SKM-1 treated with dmso at 0.1 percent for 144 hours (cell line): ENCODE measurements around the gene CPSF3.

Experiments used
- DNase-seq: peaks from one replicate; lab custom pipeline; 2025; ENCODE audit not compliant: unreplicated experiment; lab: John Stamatoyannopoulos, UW

The CPSF3 gene

GRCh38 chr2:9462886-9463697, 39.6 kb downstream of the CPSF3 start:
- no peak for DNase-seq

GRCh38 chr2:9463698-9464034, 40.2 kb downstream of the CPSF3 start:
- DNase-seq, result no peak

- DNase-seq, result no peak
Observed at GRCh38 chr2:9465170-9465569, 41.7 kb downstream of the CPSF3 start.

- no peak for DNase-seq
Observed at GRCh38 chr2:9466147-9466683, 42.8 kb downstream of the CPSF3 start.

GRCh38 chr2:9467687-9468086, 44.2 kb downstream of the CPSF3 start:
- no peak for DNase-seq

GRCh38 chr2:9471206-9471605, 47.8 kb downstream of the CPSF3 start:
- DNase-seq, result no peak

- DNase-seq, result no peak
Observed at GRCh38 chr2:9472511-9472910, 49.1 kb downstream of the CPSF3 start.

- no peak for DNase-seq
Observed at GRCh38 chr2:9473308-9473984, 50.0 kb downstream of the CPSF3 start.

- no peak for DNase-seq
Observed at GRCh38 chr2:9473985-9474360, 50.5 kb downstream of the CPSF3 start.

- peak; percentile 24 for DNase-seq
Observed at GRCh38 chr2:9474361-9475057, 51.1 kb downstream of the CPSF3 start, which contains the start of gene IAH1. IAH1 (plus strand) TSS chr2:9474551; CDS start chr2:9474567, 16 bp downstream.

- no peak for DNase-seq
Observed at GRCh38 chr2:9477914-9478313, 54.5 kb downstream of the CPSF3 start.

GRCh38 chr2:9478526-9478925, 55.1 kb downstream of the CPSF3 start:
- DNase-seq, result no peak

GRCh38 chr2:9480157-9480556, 56.7 kb downstream of the CPSF3 start:
- DNase-seq, result no peak

GRCh38 chr2:9483107-9483506, 59.7 kb downstream of the CPSF3 start:
- DNase-seq, result no peak

- no peak for DNase-seq
Observed at GRCh38 chr2:9484533-9484932, 61.1 kb downstream of the CPSF3 start.

- no peak for DNase-seq
Observed at GRCh38 chr2:9488583-9489547, 65.4 kb downstream of the CPSF3 start.

GRCh38 chr2:9490789-9491188, 67.3 kb downstream of the CPSF3 start:
- no peak for DNase-seq

GRCh38 chr2:9492927-9493326, 69.5 kb downstream of the CPSF3 start:
- DNase-seq, result no peak

- no peak for DNase-seq
Observed at GRCh38 chr2:9493478-9493877, 70.0 kb downstream of the CPSF3 start.

- DNase-seq, result no peak
Observed at GRCh38 chr2:9494081-9494480, 70.6 kb downstream of the CPSF3 start.

GRCh38 chr2:9497017-9497416, 73.6 kb downstream of the CPSF3 start:
- DNase-seq, result no peak
